ENCODE results near the gene ANKRD13D.
"Not testable (repeated sequence)": the region's sequence is repeated elsewhere in the genome, so short reads cannot be mapped to it uniquely, and the experiment has no call there.

ANKRD13D gene

GRCh38 chr11:67289226-67289650 lies at the start of gene ANKRD13D:
Gene ANKRD13D, plus strand, starts transcription at chr11:67289303. Its CDS starts 158 bp downstream, at chr11:67289461.
- DNase-seq, result no peak

GRCh38 chr11:67239783-67240575 lies 49.1 kb upstream of the ANKRD13D start:
- peak; percentile 97 to 98 for DNase-seq

GRCh38 chr11:67240576-67241389 lies 48.3 kb upstream of the ANKRD13D start:
- peak; percentile 87 to 91 for DNase-seq

- no peak for DNase-seq
Measured at GRCh38 chr11:67242548-67242947, 46.6 kb upstream of the ANKRD13D start.

DNA sequence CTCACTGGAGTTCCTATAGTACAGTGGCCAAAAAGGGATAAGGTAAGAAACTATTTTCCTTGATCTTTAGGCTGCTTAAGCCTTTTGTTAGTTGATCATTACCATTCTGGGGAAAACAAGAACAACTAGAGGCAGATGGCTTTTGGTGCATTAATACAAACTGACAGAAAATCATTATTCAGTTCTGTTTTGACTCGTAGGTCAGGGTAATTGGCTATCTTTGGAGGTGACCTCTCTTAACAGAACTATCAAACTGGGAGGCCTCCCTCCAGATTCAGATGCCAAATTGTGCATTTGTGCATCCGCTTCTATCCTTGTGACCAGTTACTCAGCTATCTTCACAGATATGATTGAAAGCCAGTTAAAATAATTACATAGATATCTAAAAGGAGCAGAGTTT lies 46.1 kb upstream of the ANKRD13D start:
- no peak for DNase-seq

DNA sequence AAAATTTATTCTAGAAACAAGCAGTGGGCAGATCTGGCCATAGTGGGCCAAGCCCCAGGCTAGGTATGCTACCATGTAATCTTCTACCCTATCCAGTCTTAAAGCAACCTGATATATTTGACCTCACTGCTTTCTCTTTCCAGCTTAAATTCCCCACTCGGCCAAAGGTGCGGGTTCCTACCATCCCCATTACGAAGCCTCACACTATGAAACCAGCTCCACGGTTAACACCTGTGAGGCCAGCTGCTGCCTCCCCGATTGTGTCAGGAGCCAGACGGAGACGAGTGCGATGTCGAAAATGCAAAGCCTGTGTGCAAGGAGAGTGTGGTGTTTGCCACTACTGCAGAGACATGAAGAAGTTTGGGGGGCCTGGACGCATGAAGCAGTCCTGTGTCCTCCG lies 44.1 kb upstream of the ANKRD13D start:
- DNase-seq, result no peak

- DNase-seq, result no peak
Measured at GRCh38 chr11:67247946-67248550, 41.1 kb upstream of the ANKRD13D start.

GRCh38 chr11:67248653-67249052 lies 40.5 kb upstream of the ANKRD13D start:
- DNase-seq, result no peak

- DNase-seq, result no peak
Measured at GRCh38 chr11:67250059-67251043, 38.8 kb upstream of the ANKRD13D start.

- no peak for DNase-seq
Measured at GRCh38 chr11:67251841-67252240, 37.3 kb upstream of the ANKRD13D start.

GRCh38 chr11:67252831-67253239 lies 36.3 kb upstream of the ANKRD13D start:
- peak; percentile 50 to 55 for DNase-seq

GRCh38 chr11:67253872-67254624 lies 35.1 kb upstream of the ANKRD13D start:
- no peak for DNase-seq

DNA sequence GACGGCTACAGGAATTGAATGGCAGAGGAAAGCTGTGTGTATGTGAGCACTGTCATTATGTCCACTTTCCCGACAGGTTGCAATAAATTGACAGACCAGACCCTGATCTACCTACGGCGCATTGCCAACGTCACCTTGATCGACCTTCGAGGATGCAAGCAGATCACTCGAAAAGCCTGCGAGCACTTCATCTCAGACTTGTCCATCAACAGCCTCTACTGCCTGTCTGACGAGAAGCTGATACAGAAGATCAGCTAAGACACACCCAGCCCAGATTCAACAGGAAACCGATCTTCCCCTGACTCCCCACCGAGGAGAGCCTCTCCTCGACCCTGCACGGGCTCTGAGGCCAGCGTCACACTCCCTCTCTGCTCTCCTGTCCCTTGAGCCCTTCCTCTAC lies 34.3 kb upstream of the ANKRD13D start:
- no peak for DNase-seq

DNA sequence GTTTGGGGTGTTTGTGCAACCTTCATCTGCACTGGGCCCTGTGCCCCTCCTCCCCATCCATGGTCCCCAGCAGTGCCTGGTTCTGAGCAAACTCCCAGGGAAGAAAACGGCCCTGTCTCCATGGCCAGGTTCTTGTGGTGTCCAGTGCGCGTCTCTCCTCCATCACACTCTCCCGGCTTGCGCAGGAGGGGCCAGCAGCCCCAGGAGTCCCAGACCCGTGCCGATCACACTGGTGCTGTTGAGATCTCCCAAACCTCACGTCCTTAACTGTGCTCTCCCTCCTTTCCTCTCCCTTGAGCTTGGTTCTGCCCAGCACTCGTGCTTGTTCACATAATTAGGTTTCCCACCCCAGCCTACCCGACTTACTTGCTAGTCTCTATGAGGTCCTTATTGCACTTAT lies 33.8 kb upstream of the ANKRD13D start:
- no peak for DNase-seq

DNA sequence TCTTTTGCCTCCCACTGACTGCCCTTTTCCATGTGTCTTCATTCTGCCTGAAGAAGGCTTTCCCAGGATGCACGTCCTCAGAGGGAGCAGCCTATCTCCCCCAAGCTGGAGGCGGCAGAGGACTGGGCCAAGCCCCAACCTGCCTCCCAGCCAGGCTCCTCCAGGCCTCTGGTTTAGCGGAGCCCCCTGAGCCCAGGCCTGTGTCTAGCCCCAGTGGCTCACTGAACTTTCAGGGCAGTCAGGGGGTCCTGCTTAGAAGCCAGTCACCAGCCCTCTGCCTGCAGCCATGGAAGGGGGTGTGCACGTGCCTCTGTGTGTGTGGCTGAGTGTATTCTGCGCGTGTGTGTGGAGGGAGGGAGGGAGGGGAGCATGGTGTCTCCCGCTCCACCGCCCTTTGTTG lies 33.2 kb upstream of the ANKRD13D start:
- DNase-seq, result no peak

DNA sequence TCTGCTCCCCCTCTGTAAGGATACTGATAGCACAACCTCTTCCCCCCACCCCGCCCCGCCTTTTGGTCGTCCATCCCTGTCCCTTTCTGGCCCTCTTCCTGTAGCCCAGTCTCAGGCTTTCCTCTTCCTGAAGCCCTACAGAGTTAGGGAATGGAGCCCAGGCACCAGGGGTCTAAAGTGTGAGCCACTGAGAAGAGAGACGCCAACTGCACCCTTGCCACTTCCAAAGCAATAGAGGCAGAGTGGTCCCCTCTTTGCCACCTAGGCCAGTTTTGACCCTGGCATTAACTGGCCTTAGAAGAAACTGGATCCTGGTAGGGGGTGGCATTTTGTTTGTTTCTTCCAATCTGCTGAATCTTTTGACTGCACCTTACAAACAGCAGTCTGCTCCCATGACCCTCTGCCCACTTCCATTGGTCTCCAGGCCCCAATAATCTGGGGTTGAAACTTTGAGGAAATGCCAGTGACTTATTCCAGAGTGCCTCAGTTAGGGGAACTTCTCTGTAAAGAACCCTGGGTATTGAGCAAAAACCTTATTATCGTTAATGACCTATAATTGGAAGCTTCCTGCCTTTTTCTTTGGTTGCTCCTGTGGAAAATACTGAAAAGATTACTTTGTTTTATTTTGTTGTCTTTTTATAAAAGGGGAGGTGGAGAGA lies 32.5 kb upstream of the ANKRD13D start:
- DNase-seq, result no peak

GRCh38 chr11:67260406-67260805 lies 28.7 kb upstream of the ANKRD13D start:
- DNase-seq, result no peak

GRCh38 chr11:67260885-67261639 lies 28.0 kb upstream of the ANKRD13D start:
- not testable (repeated sequence) for DNase-seq

GRCh38 chr11:67261640-67261945 lies 27.5 kb upstream of the ANKRD13D start:
- no peak for DNase-seq

- no peak for DNase-seq
Measured at GRCh38 chr11:67261946-67262681, 27.0 kb upstream of the ANKRD13D start.
